ENCODE data around the gene DAPK1.

GRCh38 chr9:87675906-87676515 is 178.3 kb downstream of the DAPK1 start:
- TF ChIP-seq CTCF (IDR thresholded peaks at IDR 0.05) (no peak), POLR2AphosphoS5 (IDR thresholded peaks at IDR 0.05; ENCODE audit: insufficient read depth in 1 of 2, low read depth in 1 of 2) (no peak), POLR2A (IDR thresholded peaks at IDR 0.05) (no peak)

Data from vagina (tissue), 2 donors.